ENCODE data around the gene CEP162. TPM values are rescaled to one million over a fixed set of nuclear protein-coding genes. Genes with fewer than 3 reads are reported as not detected.

CEP162 gene
- total and polyA plus RNA-seq, 2 of the 8 experiments (the other 6 are each of a cell fraction or from before 2014, with no cell fraction given): 1.3 to 10.6 TPM

DNA sequence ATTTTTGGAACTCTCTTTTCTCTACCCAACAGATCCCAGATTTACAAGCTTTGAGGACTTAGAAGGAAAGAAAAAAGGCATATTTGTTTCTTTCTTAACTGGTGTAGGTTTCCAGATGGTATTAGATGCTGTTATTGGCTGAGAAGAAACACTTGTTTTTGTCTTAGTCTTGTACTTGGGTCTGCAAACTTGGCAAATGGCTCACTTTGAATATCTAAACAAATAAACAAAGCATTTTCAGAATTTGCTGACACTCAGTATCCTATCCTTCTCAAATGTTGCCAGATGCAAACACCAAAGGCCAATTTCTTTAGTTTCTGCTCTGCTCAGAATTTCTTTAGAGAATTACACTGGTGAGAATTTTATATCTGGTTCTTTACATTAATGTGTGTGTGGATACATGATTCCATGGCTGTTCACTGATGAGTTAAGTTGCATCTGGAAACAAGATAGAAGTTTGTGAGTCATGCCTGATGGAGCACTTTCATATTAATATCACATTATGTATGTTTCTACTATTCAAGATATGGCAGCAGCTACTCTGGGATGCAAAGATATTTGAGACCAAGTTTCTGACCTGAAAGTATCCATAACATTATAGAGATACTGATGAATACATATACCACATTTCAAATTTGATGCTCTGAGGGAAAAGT lies 43.7 kb upstream of the CEP162 start:
- H2BK15ac ChIP-seq (ENCODE audit: low read length): no peak overlapping the region
- H2AFZ ChIP-seq (ENCODE audit: low read length): no peak overlapping the region
- ChIA-PET POLR2A (ENCODE audit: partially characterized antibody) (no interaction called here), CTCF (ENCODE audit: partially characterized antibody) (interaction anchor here (1.1 kb wide), 1 partner anchor 13 kb away, joined by 3 read pairs; no protein-coding TSS in a partner anchor)
- DNase-seq (ENCODE audit: low read depth in 1 of 2, low spot score in 2 of 2) (no peak), FAIRE-seq (no peak)
- H3K36me3 ChIP-seq (ENCODE audit: control insufficient read depth in 2 of 4, insufficient read depth in 4 of 4, low read length in 3 of 4): no peaks in the 10 kb centered on the region
- H3K9ac ChIP-seq (replicated peaks in 1 of 4; ENCODE audit: extremely low read depth in 1 of 4, low read depth in 3 of 4, low read length in 3 of 4): no peak overlapping the region
- H3K23ac ChIP-seq (ENCODE audit: insufficient read length): no peak overlapping the region
- H3K79me2 ChIP-seq (ENCODE audit: control insufficient read depth in 1 of 2, insufficient read depth in 2 of 2, low read length in 2 of 2): no peaks in the 10 kb centered on the region
- no peaks in the 10 kb centered on the region for H3K79me1 ChIP-seq (ENCODE audit: low read depth, low read length)
- H3K56ac ChIP-seq (replicated peaks; ENCODE audit: insufficient read length, low read depth, low read length): no peak overlapping the region
- H3K4me2 ChIP-seq (ENCODE audit: insufficient read depth in 1 of 2, low read depth in 2 of 2, low read length in 2 of 2): no peak overlapping the region
- H3K27ac ChIP-seq (ENCODE audit: low read depth, low read length): no peak overlapping the region
- H2BK20ac ChIP-seq (ENCODE audit: low read length): no peak overlapping the region
- no peak overlapping the region for H3K18ac ChIP-seq (ENCODE audit: extremely low read depth, low read length)
- no peak overlapping the region for H3K14ac ChIP-seq (ENCODE audit: insufficient read length)
- no peaks in the 10 kb centered on the region for H3K23me2 ChIP-seq (ENCODE audit: low read depth, low read length)
- H2BK5ac ChIP-seq (ENCODE audit: low read depth, low read length): no peak overlapping the region
- H3K4ac ChIP-seq (replicated peaks; ENCODE audit: insufficient read length, low read depth, low read length): no peak overlapping the region
- H3K4me3 ChIP-seq (ENCODE audit: extremely low read depth in 1 of 4, insufficient read depth in 2 of 4, low read depth in 3 of 4, low read length in 4 of 4): no peak overlapping the region
- no peaks in the 10 kb centered on the region for H3K9me3 ChIP-seq (ENCODE audit: insufficient read depth in 2 of 2, low read depth in 1 of 2, low read length in 1 of 2)
- no peaks in the 10 kb centered on the region for H3K27me3 ChIP-seq (replicated peaks in 1 of 4; ENCODE audit: control insufficient read depth in 3 of 4, extremely low read depth in 1 of 4, insufficient read depth in 3 of 4, low read length in 3 of 4)
- no peaks in the 10 kb centered on the region for H4K20me1 ChIP-seq (replicated peaks in 1 of 2; ENCODE audit: control insufficient read depth in 1 of 2, insufficient read depth in 2 of 2, low read length in 2 of 2)
- H2BK12ac ChIP-seq (ENCODE audit: low read depth, low read length): no peak overlapping the region
- H3K4me1 ChIP-seq (replicated peaks in 1 of 4; ENCODE audit: control insufficient read depth in 3 of 4, insufficient read depth in 4 of 4, low read length in 3 of 4): no peaks in the 10 kb centered on the region
- TF ChIP-seq GABPA (IDR thresholded peaks at IDR 0.05; ENCODE audit: borderline replicate concordance, insufficient read depth, low read length) (no peak), CBX5 (IDR thresholded peaks at IDR 0.05; ENCODE audit: low read depth, low read length) (no peak), TAF7 (optimal IDR thresholded peaks at IDR 0.05; ENCODE audit: borderline replicate concordance, low read depth, low read length) (no peak), POLR2AphosphoS5 (IDR thresholded peaks at IDR 0.05; ENCODE audit: low read depth, low read length) (no peak), SIN3A (conservative IDR thresholded peaks at IDR 0.05 in 1 of 2, IDR thresholded peaks at IDR 0.05 in 1 of 2; ENCODE audit: low read depth in 1 of 2, low read length in 2 of 2) (no peak)
- TF ChIP-seq, protein P1, sequence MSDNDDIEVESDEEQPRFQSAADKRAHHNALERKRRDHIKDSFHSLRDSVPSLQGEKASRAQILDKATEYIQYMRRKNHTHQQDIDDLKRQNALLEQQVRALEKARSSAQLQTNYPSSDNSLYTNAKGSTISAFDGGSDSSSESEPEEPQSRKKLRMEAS (IDR thresholded peaks at IDR 0.05): no peak
- no peak overlapping the region for H4K8ac ChIP-seq (ENCODE audit: extremely low read depth, insufficient read depth, low read length)
- no peak overlapping the region for H4K91ac ChIP-seq (replicated peaks; ENCODE audit: insufficient read length, low read length)
- H4K5ac ChIP-seq (ENCODE audit: insufficient read length, low read depth, low read length): no peak overlapping the region
- no peak overlapping the region for H2AK5ac ChIP-seq (ENCODE audit: low read depth, low read length)
- no peak overlapping the region for H2BK120ac ChIP-seq (replicated peaks; ENCODE audit: low read depth, low read length)

Data from H1 (cell line).